Heart right ventricle (tissue), 16 donors: ENCODE results near the gene PIAS3. TPM values are rescaled to one million over a fixed set of nuclear protein-coding genes. Genes with fewer than 3 reads are reported as not detected.

Experiments
- ATAC-seq, 8 donors: fragments of 200-7000 bp; cut with Tn5 transposase; one replicate each; pipeline ENCODE4 v1.9.1; 2020; ENCODE audit warnings: mild to moderate bottlenecking in 8 of 8, moderate library complexity in 8 of 8, moderate number of reproducible peaks in 1 of 8
- DNase-seq, 2 donors: peaks; one replicate each; pipeline ENCODE4 v3.0.0-alpha.2; 2020
- H3K27ac ChIP-seq, 10 donors: fragments of 200-600 bp; sonication (generic) in 2 of 10; one replicate each; pipeline versions ENCODE4 v1.5.0 to v1.8.0; 2020 to 2022; ENCODE audit warnings: mild to moderate bottlenecking in 3 of 10
- H3K27me3 ChIP-seq, 7 donors: fragments of 200-600 bp; one replicate each; pipeline ENCODE4 v1.8.0; 2021 to 2022; ENCODE audit warnings: mild to moderate bottlenecking in 2 of 7
- H3K36me3 ChIP-seq, 9 donors: fragments of 200-600 bp; sonication (generic) in 1 of 9; one replicate each; pipeline versions ENCODE4 v1.5.0 to v1.8.0; 2020 to 2022; ENCODE audit warnings: mild to moderate bottlenecking in 2 of 9
- H3K4me1 ChIP-seq, 9 donors: fragments of 200-600 bp; sonication (generic) in 1 of 9; one replicate each; pipeline versions ENCODE4 v1.5.0 to v1.8.0; 2020 to 2022; ENCODE audit warnings: mild to moderate bottlenecking in 4 of 9
- H3K4me3 ChIP-seq, 10 donors: fragments of 200-600 bp; sonication (generic) in 2 of 10; one replicate each; pipeline versions ENCODE4 v1.5.0 to v1.8.0; 2020 to 2022; ENCODE audit warnings: mild to moderate bottlenecking in 7 of 10, moderate library complexity in 2 of 10
- H3K9me3 ChIP-seq, 11 donors: fragments of 200-600 bp in 10 of 11; sonication (generic) in 2 of 11; one replicate each; pipeline versions ENCODE4 v1.5.0 to v1.8.0; 2013 to 2022; ENCODE audit warnings: mild to moderate bottlenecking in 2 of 11, control low read depth in 1 of 11, moderate library complexity in 1 of 11
- CTCF ChIP-seq, 9 donors: fragments of 200-600 bp; sonication (generic) in 2 of 9; IDR thresholded peaks; one replicate each; pipeline versions ENCODE4 v1.5.0 to v1.8.0; 2021 to 2022; ENCODE audit warnings: antibody characterized with exemption in 9 of 9, mild to moderate bottlenecking in 5 of 9, moderate library complexity in 1 of 9
- WGBS, 2 donors: extraction: QIAGEN DNeasy Blood & Tissue Kit; methylation state at CpG; one replicate each; pipeline ENCODE4 v1.1.7; 2013; ENCODE audit warnings: inconsistent platforms in 1 of 2; 5-methylcytosine and 5-hydroxymethylcytosine counted together
- intact Hi-C, 10 donors: fragments of 100-400 bp; cut with DNase I; formaldehyde crosslinking; loops; one replicate each; pipeline versions ENCODE4 v1.11.1 to v1.14.2; 2022
- polyA plus RNA-seq, 2 donors: library from polyadenylated mRNA; stranded (reverse); fragments of 200-250 nt; gene quantifications; one replicate each; pipeline ENCODE4 v1.2.3, GENCODE V29; 2013
- total RNA-seq, 10 donors: library from RNA; stranded (reverse); fragmentation: NEBNext Ultra II Directional in 3 of 10; extraction: Animal tissue kit (Norgen Biotek cat#: 25700) in 3 of 10; gene quantifications; one replicate each; pipeline versions ENCODE4 v1.2.1 to v1.2.4, GENCODE V29; 2021 to 2023
- donor health status: Arrhythmogenic right ventricular cardiomyopathy.
- donor health status: ischemic (EF 13 %, LVEDD 7.1; RV severe dilation, severe dysfunction).
- donor health status: healthy with polysubstance abuse.
- donor health status: DM: no; HTN: yes; CAD: no.
- donor health status: DM: no; HTN: no; CAD: no.
- donor health status: ischemic (EF 25% LVEDD 6.9; RV normal size, moderate dysfunction).
- donor health status: ischemic (EF 25% LVEDD 5.7; RV mildly dilated, moderate dysfunction).
- donor health status: healthy.
- donor health status: DM: yes; HTN: yes; CAD: no.
- donor health status: Ischemic cardiomyopathy.
- donor health status: ischemic (EF 35%, LVEDD 5.7; RV mildly dilated, moderate dysfunction).
- donor health status: nonischemic (EF 11% LVEDD 7.7; RV severe dilation, severe dysfunction).
- donor health status: DM: yes; HTN: yes; CAD: no.
- donor health status: PGD.
- donor health status: ischemic (EF 29% LVEDD 5.4; RV normal size, mild dysfunction).
- donor health status: nonischemic (EF 23%, LVEDD 6.1; RV moderate dilation, normal function).

Gene PIAS3
- total and polyA plus RNA-seq, 12 donors: 12.6 to 28.7 (median 15.2) TPM

- Histone ChIP-seq H3K9me3 (no peaks in the 10 kb centered on the region), H3K4me1 (no peaks in the 10 kb centered on the region), H3K36me3 (peaks cover 0 to 15% (median 0%) of the 10 kb centered on the region in 9 donors), H3K27ac (no peak overlapping the region), H3K27me3 (no peaks in the 10 kb centered on the region), H3K4me3 (no peak overlapping the region)
- 87 to 89% methylated on average over 12 of the region's 12 CpGs for WGBS, 2 donors
- DNase-seq: no peak
- ATAC-seq: no peak
- TF ChIP-seq CTCF (IDR thresholded peaks at IDR 0.05): no peak
- intact Hi-C loops: no loop called here
Measured at GRCh38 chr1:145901312-145902021, 42.6 kb upstream of the PIAS3 start.

- no peak overlapping the region for H3K27ac ChIP-seq
- H3K4me3 ChIP-seq: no peak overlapping the region
- no peaks in the 10 kb centered on the region for H3K4me1 ChIP-seq
- no peaks in the 10 kb centered on the region for H3K9me3 ChIP-seq
- DNase-seq (no peak), ATAC-seq (no peak)
- WGBS, 2 donors: 81 to 89% methylated on average over 5 of the region's 5 CpGs
- no peak for TF ChIP-seq CTCF (IDR thresholded peaks at IDR 0.05)
- H3K27me3 ChIP-seq: no peaks in the 10 kb centered on the region
- intact Hi-C loops: loop anchor here in 5 of 10 donors (10.0 kb wide), 1 partner anchor 116 kb away; no protein-coding TSS in a partner anchor
- peaks cover 0 to 11% (median 0%) of the 10 kb centered on the region in 9 donors for H3K36me3 ChIP-seq
Measured at GRCh38 chr1:145898756-145899155, 39.9 kb upstream of the PIAS3 start.

GRCh38 chr1:145897969-145898368, 39.1 kb upstream of the PIAS3 start:
- no peak for ATAC-seq
- H3K36me3 ChIP-seq: peaks cover 0 to 11% (median 0%) of the 10 kb centered on the region in 9 donors
- 82 to 91% methylated on average over 1 of the region's 1 CpG for WGBS, 2 donors
- no peak for TF ChIP-seq CTCF (IDR thresholded peaks at IDR 0.05)
- DNase-seq: no peak
- H3K9me3 ChIP-seq: no peaks in the 10 kb centered on the region
- intact Hi-C loops: loop anchor here in 5 of 10 donors (10.0 kb wide), 1 partner anchor 117 kb away; no protein-coding TSS in a partner anchor
- no peak overlapping the region for H3K4me3 ChIP-seq
- H3K27ac ChIP-seq: no peak overlapping the region
- H3K4me1 ChIP-seq: peaks cover 0 to 6% (median 3%) of the 10 kb centered on the region in 9 donors
- H3K27me3 ChIP-seq: no peaks in the 10 kb centered on the region

- no peaks in the 10 kb centered on the region for H3K9me3 ChIP-seq
- TF ChIP-seq CTCF (IDR thresholded peaks at IDR 0.05): no peak
- ATAC-seq (no peak), DNase-seq (no peak)
- H3K4me1 ChIP-seq: peaks cover 15 to 31% (median 28%) of the 10 kb centered on the region in 9 donors
- H3K4me3 ChIP-seq: no peak overlapping the region
- WGBS, 2 donors: 100% methylated on average over 1 of the region's 1 CpG
- intact Hi-C loops: loop anchor here in 5 of 10 donors (10.0 kb wide), 1 partner anchor 119 kb away; no protein-coding TSS in a partner anchor
- H3K27me3 ChIP-seq: no peaks in the 10 kb centered on the region
- no peak overlapping the region for H3K27ac ChIP-seq
- H3K36me3 ChIP-seq: no peaks in the 10 kb centered on the region
Measured at GRCh38 chr1:145895471-145895870, 36.6 kb upstream of the PIAS3 start.
